ENCODE measurements around the gene SSX1. TPM values are rescaled to one million over a fixed set of nuclear protein-coding genes. Genes with fewer than 3 reads are reported as not detected.
"Not testable (repeated sequence)": the region's sequence is repeated elsewhere in the genome, so short reads cannot be mapped to it uniquely, and the experiment has no call there.

Gene SSX1, protein sequence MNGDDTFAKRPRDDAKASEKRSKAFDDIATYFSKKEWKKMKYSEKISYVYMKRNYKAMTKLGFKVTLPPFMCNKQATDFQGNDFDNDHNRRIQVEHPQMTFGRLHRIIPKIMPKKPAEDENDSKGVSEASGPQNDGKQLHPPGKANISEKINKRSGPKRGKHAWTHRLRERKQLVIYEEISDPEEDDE
- under 1 TPM in 2 of 9 donors, not detected in 7; 0.23 to 0.29 TPM for total RNA-seq
- polyA plus RNA-seq = not detected
- long read RNA-seq, donor 1 = 0 reads
- long read RNA-seq, donor 2 = 0 reads
- long read RNA-seq, donor 3 = 0 reads
- long read RNA-seq, donor 4 = 0 reads
- long read RNA-seq, donor 5 = 0 reads
- long read RNA-seq, donor 6 = 0 reads
- long read RNA-seq, donor 7 = 0 reads
- long read RNA-seq, donor 8 = 0 reads
- long read RNA-seq, donor 9 = 0 reads
- long read RNA-seq, donor 10 = 0 reads

DNA sequence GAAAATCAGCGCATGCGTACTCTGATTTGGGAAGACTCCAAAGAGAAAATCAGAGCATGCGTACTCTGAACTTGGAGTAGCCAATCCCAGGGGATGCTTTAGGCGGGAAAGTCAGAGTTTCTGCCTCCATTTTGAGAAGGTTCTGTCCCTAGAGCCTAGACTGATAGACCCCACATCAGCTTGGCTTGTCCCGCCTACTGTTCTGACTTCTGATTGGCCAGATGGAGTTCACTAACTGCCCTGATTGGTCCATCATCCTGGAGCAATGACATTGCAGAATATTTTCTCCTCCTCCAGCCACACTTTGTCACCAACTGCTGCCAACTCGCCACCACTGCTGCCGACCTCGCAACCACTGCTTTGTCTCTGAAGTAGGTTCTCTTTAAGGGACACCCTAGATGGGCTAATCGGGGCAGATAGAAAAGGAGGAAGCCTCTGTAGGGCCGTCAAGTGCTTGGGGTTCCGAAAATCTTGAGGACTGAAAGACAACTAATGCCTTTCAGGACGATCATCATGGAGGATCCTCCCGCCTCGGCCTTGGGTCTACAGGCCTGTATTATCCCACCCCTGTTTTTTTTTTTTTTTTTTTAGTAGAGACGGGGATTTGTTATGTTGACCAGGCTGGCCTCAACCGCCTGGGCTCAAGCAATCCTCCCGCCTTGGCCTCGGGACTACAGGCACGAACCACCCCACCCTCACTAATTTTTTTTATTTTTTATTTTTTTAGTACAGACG, at the start of gene SSX1:
TSS of gene SSX1 (plus strand) at position 331 of the 735 bp plus-strand sequence. CDS start 1,850 bp downstream, outside the sequence.
- DNase-seq; H3K4me3 ChIP-seq; H3K27ac ChIP-seq; intact Hi-C loops (cut with DNase I); H3K27me3 ChIP-seq; H3K36me3 ChIP-seq (replicated peaks in 1 of 2); H3K4me1 ChIP-seq (replicated peaks in 1 of 2); H3K9me3 ChIP-seq (replicated peaks in 1 of 3): not testable (repeated sequence)
- WGBS, 4 donors = 81 to 93% (median 88%) methylated on average over 14 to 20 of the region's 20 CpGs

DNA sequence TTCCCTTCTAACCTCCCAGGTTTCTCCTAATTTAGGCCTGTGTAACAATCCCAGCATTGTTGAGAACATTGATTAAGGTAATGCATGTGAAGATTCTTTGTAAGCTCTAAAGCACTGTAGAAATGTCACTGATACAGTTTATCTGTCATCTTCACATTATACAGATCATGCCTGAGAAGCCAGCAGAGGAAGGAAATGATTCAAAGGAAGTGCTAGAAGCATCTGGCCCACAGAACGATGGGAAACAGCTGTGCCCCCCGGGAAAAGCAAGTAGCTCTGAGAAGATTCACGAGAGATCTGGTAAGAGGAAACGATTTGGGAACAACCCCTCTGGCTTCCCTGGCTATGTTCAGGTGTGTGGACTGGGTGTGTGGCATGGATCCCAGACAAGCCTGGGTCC, 40.9 kb upstream of the SSX1 start:
- H3K27me3 ChIP-seq; H3K4me3 ChIP-seq; intact Hi-C loops (cut with DNase I); H3K4me1 ChIP-seq (replicated peaks in 1 of 2); H3K36me3 ChIP-seq (replicated peaks in 1 of 2); H3K27ac ChIP-seq; DNase-seq; H3K9me3 ChIP-seq (replicated peaks in 1 of 3): not testable (repeated sequence)
- WGBS, 4 donors = 34 to 44% (median 40%) methylated on average over 4 of the region's 4 CpGs

DNA sequence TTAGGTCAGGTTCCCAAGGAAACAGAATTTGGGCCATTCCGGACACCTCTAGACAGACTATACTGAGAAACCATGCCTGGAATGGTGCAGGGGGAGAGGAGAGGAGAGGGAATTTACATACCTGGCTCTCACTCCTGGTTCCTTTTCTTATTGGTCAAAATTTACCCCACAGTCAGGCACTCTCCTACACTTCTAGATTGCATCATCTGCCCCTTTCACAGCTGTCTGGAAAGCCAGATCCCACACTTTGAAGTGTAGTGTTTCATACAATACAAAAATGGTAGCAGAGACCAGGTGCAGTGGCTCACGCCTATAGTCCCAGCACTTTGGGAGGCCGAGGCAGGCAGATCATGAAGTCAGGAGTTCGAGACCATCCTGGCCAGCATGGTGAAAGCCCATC, 31.0 kb upstream of the SSX1 start:
- H3K4me1 ChIP-seq (replicated peaks in 1 of 2); DNase-seq; H3K27ac ChIP-seq; H3K36me3 ChIP-seq (replicated peaks in 1 of 2); H3K9me3 ChIP-seq (replicated peaks in 1 of 3); H3K27me3 ChIP-seq; H3K4me3 ChIP-seq; intact Hi-C loops (cut with DNase I): not testable (repeated sequence)
- 70 to 88% (median 83%) methylated on average over 2 to 4 of the region's 4 CpGs for WGBS, 4 donors

DNA sequence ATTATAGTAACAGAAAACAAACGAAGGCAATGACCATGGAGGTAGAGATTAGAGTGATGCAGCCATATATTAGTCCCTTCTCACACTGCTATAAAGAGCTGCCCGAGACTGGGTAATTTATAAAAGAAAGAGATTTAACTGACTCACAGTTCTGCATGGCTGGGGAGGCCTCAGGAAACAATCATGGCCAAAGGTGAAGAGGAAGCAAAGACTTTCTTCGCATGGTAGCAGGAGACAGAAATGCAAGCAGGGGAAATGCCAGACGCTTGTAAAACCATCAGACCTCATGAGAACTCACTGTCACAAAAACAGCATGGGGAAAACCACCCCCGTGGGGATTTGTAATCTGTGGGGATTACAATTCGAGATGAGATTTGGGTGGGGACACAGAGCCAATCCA, 2.2 kb upstream of the SSX1 start:
- H3K27ac ChIP-seq; H3K36me3 ChIP-seq (replicated peaks in 1 of 2); H3K9me3 ChIP-seq (replicated peaks in 1 of 3); H3K4me1 ChIP-seq (replicated peaks in 1 of 2); H3K4me3 ChIP-seq; H3K27me3 ChIP-seq; DNase-seq; intact Hi-C loops (cut with DNase I): not testable (repeated sequence)
- WGBS, 4 donors = 41 to 51% (median 46%) methylated on average over 2 to 6 of the region's 6 CpGs

DNA sequence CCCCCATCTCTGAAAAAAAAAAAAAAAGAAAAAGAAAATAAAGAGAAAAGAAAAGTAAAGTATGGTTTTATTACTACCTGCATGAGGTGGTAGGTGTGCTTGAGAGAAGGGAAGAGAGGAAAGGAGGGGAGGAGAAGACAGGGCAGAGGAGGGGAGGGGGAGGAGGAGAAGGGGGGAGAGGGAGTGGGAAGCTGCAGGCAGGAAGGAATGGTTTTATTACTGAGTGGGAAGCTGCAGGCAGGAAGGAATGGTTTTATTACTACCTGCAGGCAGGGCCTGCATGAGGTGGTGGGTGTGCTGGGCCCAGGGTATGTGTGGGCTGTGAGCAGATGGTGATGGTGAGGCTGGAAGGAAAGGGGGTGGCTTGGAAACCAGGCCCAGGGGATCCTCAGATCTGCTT, 19.2 kb downstream of the SSX1 start:
- H3K27ac ChIP-seq; H3K4me3 ChIP-seq; H3K9me3 ChIP-seq (replicated peaks in 1 of 3); DNase-seq; H3K27me3 ChIP-seq; H3K4me1 ChIP-seq (replicated peaks in 1 of 2); H3K36me3 ChIP-seq (replicated peaks in 1 of 2); intact Hi-C loops (cut with DNase I): not testable (repeated sequence)

DNA sequence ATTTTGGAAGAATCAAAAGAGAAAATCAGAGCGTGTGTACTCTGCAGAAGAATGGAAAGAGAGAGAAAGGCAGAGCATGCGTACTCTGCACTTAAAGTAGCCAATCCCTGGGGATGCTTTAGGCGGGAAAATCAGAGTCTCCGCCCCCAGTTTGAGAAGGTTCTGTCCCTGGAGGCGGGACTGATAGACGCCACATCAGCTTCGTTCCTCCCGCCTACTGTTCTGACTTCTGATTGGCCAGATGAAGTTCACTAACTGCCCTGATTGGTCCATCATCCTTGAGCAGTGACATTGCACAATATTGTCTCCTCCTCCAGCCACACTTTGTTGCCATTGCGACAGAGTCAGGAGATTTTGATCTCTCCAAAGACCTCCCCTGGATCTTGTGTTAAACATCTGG, 23.8 kb downstream of the SSX1 start:
- no peak overlapping the region for H3K27ac ChIP-seq
- TF ChIP-seq, protein P1, sequence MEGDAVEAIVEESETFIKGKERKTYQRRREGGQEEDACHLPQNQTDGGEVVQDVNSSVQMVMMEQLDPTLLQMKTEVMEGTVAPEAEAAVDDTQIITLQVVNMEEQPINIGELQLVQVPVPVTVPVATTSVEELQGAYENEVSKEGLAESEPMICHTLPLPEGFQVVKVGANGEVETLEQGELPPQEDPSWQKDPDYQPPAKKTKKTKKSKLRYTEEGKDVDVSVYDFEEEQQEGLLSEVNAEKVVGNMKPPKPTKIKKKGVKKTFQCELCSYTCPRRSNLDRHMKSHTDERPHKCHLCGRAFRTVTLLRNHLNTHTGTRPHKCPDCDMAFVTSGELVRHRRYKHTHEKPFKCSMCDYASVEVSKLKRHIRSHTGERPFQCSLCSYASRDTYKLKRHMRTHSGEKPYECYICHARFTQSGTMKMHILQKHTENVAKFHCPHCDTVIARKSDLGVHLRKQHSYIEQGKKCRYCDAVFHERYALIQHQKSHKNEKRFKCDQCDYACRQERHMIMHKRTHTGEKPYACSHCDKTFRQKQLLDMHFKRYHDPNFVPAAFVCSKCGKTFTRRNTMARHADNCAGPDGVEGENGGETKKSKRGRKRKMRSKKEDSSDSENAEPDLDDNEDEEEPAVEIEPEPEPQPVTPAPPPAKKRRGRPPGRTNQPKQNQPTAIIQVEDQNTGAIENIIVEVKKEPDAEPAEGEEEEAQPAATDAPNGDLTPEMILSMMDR (IDR thresholded peaks at IDR 0.05) = no peak
- TF ChIP-seq POLR2A (IDR thresholded peaks at IDR 0.05) = no peak
- H3K27me3 ChIP-seq = no peaks in the 10 kb centered on the region
- no peaks in the 10 kb centered on the region for H3K4me1 ChIP-seq (replicated peaks in 1 of 2)
- no peak for DNase-seq
- H3K4me3 ChIP-seq = no peak overlapping the region
- intact Hi-C loops (cut with DNase I) = no loop called here
- WGBS, 4 donors = 70 to 87% (median 80%) methylated on average over 9 of the region's 9 CpGs
- no peaks in the 10 kb centered on the region for H3K36me3 ChIP-seq (replicated peaks in 1 of 2)
- no peaks in the 10 kb centered on the region for H3K9me3 ChIP-seq (replicated peaks in 1 of 3)

DNA sequence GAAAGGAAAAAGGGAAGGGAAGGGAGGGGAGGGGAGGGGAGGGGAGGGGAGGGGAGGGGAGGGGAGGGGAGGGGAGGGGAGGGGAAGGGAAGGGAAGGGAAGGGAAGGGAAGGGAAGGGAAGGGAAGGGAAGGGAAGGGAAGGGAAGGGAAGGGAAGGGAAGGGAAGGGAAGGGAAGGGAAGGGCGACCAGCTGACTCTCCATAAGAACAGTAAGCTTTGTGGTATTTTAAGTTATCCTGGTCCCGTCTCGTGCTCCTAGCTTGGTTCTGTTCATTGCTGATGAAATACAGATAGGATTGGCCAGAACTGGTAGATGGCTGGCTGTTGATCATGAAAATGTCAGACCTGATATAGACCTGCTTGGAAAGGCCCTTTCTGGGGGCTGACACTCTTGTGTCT, 25.5 kb downstream of the SSX1 start:
- 67 to 81% (median 70%) methylated on average over 3 of the region's 3 CpGs for WGBS, 4 donors
- H3K9me3 ChIP-seq (replicated peaks in 1 of 3); DNase-seq; intact Hi-C loops (cut with DNase I); H3K4me3 ChIP-seq; H3K27me3 ChIP-seq; H3K36me3 ChIP-seq (replicated peaks in 1 of 2); H3K27ac ChIP-seq; H3K4me1 ChIP-seq (replicated peaks in 1 of 2): not testable (repeated sequence)
